ENCODE results near the gene TAAR2.
"Not testable (repeated sequence)": the region's sequence is repeated elsewhere in the genome, so short reads cannot be mapped to it uniquely, and the experiment has no call there.

Gene TAAR2

GRCh38 chr6:132624175-132624574, at the start of gene TAAR2:
Gene TAAR2, minus strand, starts transcription at chr6:132624275. Its CDS starts 0 bp downstream, at chr6:132624275.
- DNase-seq: no peak

- DNase-seq: no peak
Observed at GRCh38 chr6:132673376-132674094, 49.5 kb upstream of the TAAR2 start.

GRCh38 chr6:132671295-132671694, 47.2 kb upstream of the TAAR2 start:
- no peak for DNase-seq

- peak; percentile 44 for DNase-seq
Observed at GRCh38 chr6:132669690-132670291, 45.7 kb upstream of the TAAR2 start.

GRCh38 chr6:132666118-132666517, 42.0 kb upstream of the TAAR2 start:
- DNase-seq: no peak

- DNase-seq: no peak
Observed at GRCh38 chr6:132664309-132665034, 40.4 kb upstream of the TAAR2 start.

GRCh38 chr6:132663661-132664060, 39.6 kb upstream of the TAAR2 start:
- no peak for DNase-seq

GRCh38 chr6:132661906-132662305, 37.8 kb upstream of the TAAR2 start:
- DNase-seq: no peak

GRCh38 chr6:132659082-132659481, 35.0 kb upstream of the TAAR2 start, which contains the start of gene TAAR1:
Gene TAAR1, minus strand, starts transcription at chr6:132659182. Its CDS starts 13,179 bp downstream, at chr6:132646003.
- peak; percentile 4 for DNase-seq

GRCh38 chr6:132651062-132651461, 27.0 kb upstream of the TAAR2 start:
- no peak for DNase-seq

- no peak for DNase-seq
Observed at GRCh38 chr6:132650429-132650828, 26.4 kb upstream of the TAAR2 start.

GRCh38 chr6:132648828-132649227, 24.8 kb upstream of the TAAR2 start:
- DNase-seq: no peak

- DNase-seq: no peak
Observed at GRCh38 chr6:132648356-132648755, 24.3 kb upstream of the TAAR2 start.

- DNase-seq: peak; percentile 22
Observed at GRCh38 chr6:132643547-132643946, 19.5 kb upstream of the TAAR2 start.

- DNase-seq: not testable (repeated sequence)
Observed at GRCh38 chr6:132637135-132637534, 13.1 kb upstream of the TAAR2 start.

- not testable (repeated sequence) for DNase-seq
Observed at GRCh38 chr6:132635906-132636305, 11.8 kb upstream of the TAAR2 start.

- not testable (repeated sequence) for DNase-seq
Observed at GRCh38 chr6:132635288-132635687, 11.2 kb upstream of the TAAR2 start.

GRCh38 chr6:132634796-132635195, 10.7 kb upstream of the TAAR2 start:
- no peak for DNase-seq

GRCh38 chr6:132633362-132633761, 9.3 kb upstream of the TAAR2 start:
- DNase-seq: no peak

- no peak for DNase-seq
Observed at GRCh38 chr6:132623106-132623845, 799 bp downstream of the TAAR2 start.

- no peak for DNase-seq
Observed at GRCh38 chr6:132616677-132617076, 7.4 kb downstream of the TAAR2 start.

GRCh38 chr6:132614554-132614953, 9.5 kb downstream of the TAAR2 start:
- no peak for DNase-seq

- DNase-seq: no peak
Observed at GRCh38 chr6:132612449-132613108, 11.5 kb downstream of the TAAR2 start.

All from NCI-H1436 (cell line).